ENCODE measurements around the gene WDR20.

DNA sequence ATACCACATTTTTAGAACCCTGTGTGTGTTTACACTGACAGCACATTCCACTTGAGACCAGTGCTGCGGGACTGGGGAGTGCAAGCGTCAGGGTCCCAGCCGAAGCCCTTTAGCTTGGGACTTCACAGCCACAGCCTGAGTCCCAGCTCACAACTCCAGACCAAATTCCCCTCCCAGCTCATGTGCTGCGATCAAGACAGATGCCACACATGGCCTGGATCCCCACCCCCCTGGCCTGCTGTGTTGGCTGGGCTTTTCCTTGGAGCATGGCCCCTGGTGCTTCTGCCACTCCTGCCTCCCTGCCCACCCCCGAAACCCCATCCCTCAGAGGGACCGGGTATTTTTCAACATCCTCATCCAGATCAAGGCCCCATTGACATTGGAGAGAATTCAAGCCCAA lies 63.7 kb downstream of the WDR20 start:
- TF ChIP-seq NFIC (IDR thresholded peaks at IDR 0.05) (no peak), TEAD4 (IDR thresholded peaks at IDR 0.05) (no peak), TAF1 (IDR thresholded peaks at IDR 0.05; ENCODE audit: low read depth) (no peak), EP300 (IDR thresholded peaks at IDR 0.05; ENCODE audit: borderline replicate concordance) (no peak)
- TF ChIP-seq, protein P1, sequence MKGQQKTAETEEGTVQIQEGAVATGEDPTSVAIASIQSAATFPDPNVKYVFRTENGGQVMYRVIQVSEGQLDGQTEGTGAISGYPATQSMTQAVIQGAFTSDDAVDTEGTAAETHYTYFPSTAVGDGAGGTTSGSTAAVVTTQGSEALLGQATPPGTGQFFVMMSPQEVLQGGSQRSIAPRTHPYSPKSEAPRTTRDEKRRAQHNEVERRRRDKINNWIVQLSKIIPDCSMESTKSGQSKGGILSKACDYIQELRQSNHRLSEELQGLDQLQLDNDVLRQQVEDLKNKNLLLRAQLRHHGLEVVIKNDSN (IDR thresholded peaks at IDR 0.05) = no peak
- TF ChIP-seq, protein P2, sequence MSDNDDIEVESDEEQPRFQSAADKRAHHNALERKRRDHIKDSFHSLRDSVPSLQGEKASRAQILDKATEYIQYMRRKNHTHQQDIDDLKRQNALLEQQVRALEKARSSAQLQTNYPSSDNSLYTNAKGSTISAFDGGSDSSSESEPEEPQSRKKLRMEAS (IDR thresholded peaks at IDR 0.05) = no peak

Measured in Ishikawa (cell line).